Measurements from ENCODE around the gene ETNK2. TPM values are rescaled to one million over a fixed set of nuclear protein-coding genes. Genes with fewer than 3 reads are reported as not detected.

ETNK2 gene
- total and polyA plus RNA-seq, 2 of the 4 experiments (the other 2 are of a cell fraction) = 18.9 to 26.0 TPM

GRCh38 chr1:204126386-204126785, 25.5 kb downstream of the ETNK2 start:
- no peak for TF ChIP-seq CTCF (conservative IDR thresholded peaks at IDR 0.05; ENCODE audit: low read depth, low read length)
- no peak for TF ChIP-seq CEBPB (IDR thresholded peaks at IDR 0.05; ENCODE audit: low read depth, low read length)
- no peak for TF ChIP-seq RFX5 (IDR thresholded peaks at IDR 0.05; ENCODE audit: low read depth, low read length)
- TF ChIP-seq NFE2L2 (IDR thresholded peaks at IDR 0.05; ENCODE audit: low read depth, low read length) = no peak
- TF ChIP-seq MAFK (IDR thresholded peaks at IDR 0.05; ENCODE audit: low read depth, low read length) = no peak
- TF ChIP-seq CHD1 (IDR thresholded peaks at IDR 0.05; ENCODE audit: low read depth, low read length) = no peak
- no peak for TF ChIP-seq SMC3 (IDR thresholded peaks at IDR 0.05; ENCODE audit: low read depth, low read length)
- TF ChIP-seq FOS (IDR thresholded peaks at IDR 0.05; ENCODE audit: low read depth, low read length) = no peak
- no peak for TF ChIP-seq USF2 (IDR thresholded peaks at IDR 0.05; ENCODE audit: low read depth, low read length)
- no peak for TF ChIP-seq MXI1 (IDR thresholded peaks at IDR 0.05; ENCODE audit: borderline replicate concordance, low read depth, low read length)
- no peak for TF ChIP-seq POLR2A (IDR thresholded peaks at IDR 0.05; ENCODE audit: low read depth, low read length)
- TF ChIP-seq MAZ (IDR thresholded peaks at IDR 0.05; ENCODE audit: borderline replicate concordance, low read depth, low read length) = no peak
- no peak for TF ChIP-seq RCOR1 (IDR thresholded peaks at IDR 0.05; ENCODE audit: insufficient replicate concordance, low read length)
- TF ChIP-seq RAD21 (IDR thresholded peaks at IDR 0.05; ENCODE audit: low read length) = no peak
- no peak for TF ChIP-seq ELK1 (IDR thresholded peaks at IDR 0.05; ENCODE audit: borderline replicate concordance, low read depth, low read length)
- TF ChIP-seq BHLHE40 (IDR thresholded peaks at IDR 0.05; ENCODE audit: low read depth, low read length) = no peak
- H4K91ac ChIP-seq (ENCODE audit: insufficient read depth, low read depth, low read length) = no peak overlapping the region
- H3K9me3 ChIP-seq (ENCODE audit: control insufficient read depth, insufficient read depth, low read length) = no peaks in the 10 kb centered on the region
- POLR2A ChIA-PET (ENCODE audit: unreplicated experiment) = no interaction called here
- no peak overlapping the region for H2BK20ac ChIP-seq (ENCODE audit: low read depth, low read length)
- H3K79me1 ChIP-seq (ENCODE audit: low read depth in 1 of 2, low read length in 2 of 2) = no peaks in the 10 kb centered on the region
- no TSS peak for BruUV-seq (replicated peaks)
- H2BK120ac ChIP-seq (ENCODE audit: low read depth, low read length) = no peak overlapping the region
- no peak overlapping the region for H3K27ac ChIP-seq (ENCODE audit: insufficient read depth, low read length)
- no peak overlapping the region for H2AK5ac ChIP-seq (ENCODE audit: low read depth, low read length)
- H3K4ac ChIP-seq (ENCODE audit: low read depth, low read length) = no peak overlapping the region; the same call in 1 of the 2 replicates
- WGBS, 2 experiments (ENCODE audit: extremely low coverage in 2 of 2, insufficient read length in 1 of 2) = 73% methylated on average over 8 of the region's 8 CpGs; no CpG with 5 or more reads in 1 of the 2 experiments
- intact Hi-C loops (cut with micrococcal nuclease) = no loop called here
- peaks cover 8% of the 10 kb centered on the region for H3K9me1 ChIP-seq (ENCODE audit: insufficient read depth, low read length)
- H3K56ac ChIP-seq (ENCODE audit: extremely low read depth, insufficient read depth, low read length) = no peak overlapping the region
- dilution Hi-C loops (cut with HindIII; ENCODE audit: low sequenced_read_pairs, unreplicated experiment) = loop anchor here (25.0 kb wide), 1 partner anchor 264 kb away; the partner anchor contains the start of gene SNRPE
- H3K4me1 ChIP-seq (ENCODE audit: control insufficient read depth, insufficient read depth, low read length) = peaks cover 16% of the 10 kb centered on the region
- no peak overlapping the region for H2BK15ac ChIP-seq (ENCODE audit: low read depth, low read length)
- peak overlapping the region; percentile 5 for H2AFZ ChIP-seq (replicated peaks; ENCODE audit: low read length, poor library complexity)
- H4K5ac ChIP-seq (ENCODE audit: low read depth, low read length) = no peak overlapping the region
- H3K27me3 ChIP-seq (ENCODE audit: control insufficient read depth, insufficient read depth, low read length) = no peaks in the 10 kb centered on the region
- H4K20me1 ChIP-seq (ENCODE audit: insufficient read depth, low read length) = no peaks in the 10 kb centered on the region
- H3K36me3 ChIP-seq (ENCODE audit: control insufficient read depth, insufficient read depth, low read length) = peaks cover 7% of the 10 kb centered on the region
- H2AK9ac ChIP-seq (replicated peaks; ENCODE audit: low read depth, low read length, poor library complexity) = peak overlapping the region; percentile 56
- H3K18ac ChIP-seq (ENCODE audit: low read depth, low read length) = no peak overlapping the region
- H3K4me3 ChIP-seq (ENCODE audit: insufficient read depth, low read depth, low read length) = no peak overlapping the region
- no peak overlapping the region for H3K9ac ChIP-seq (ENCODE audit: low read depth, low read length)
- in situ Hi-C loops (cut with MboI; ENCODE audit: low sequenced_read_pairs) = loop anchor here (5.0 kb wide), 1 partner anchor 254 kb away; no protein-coding TSS in a partner anchor
- H3K4me2 ChIP-seq (ENCODE audit: low read depth, low read length) = no peak overlapping the region
- CTCF ChIA-PET = interaction anchor here (7.8 kb wide), 1 partner anchor 256 kb away, joined by 95 read pairs; no protein-coding TSS in a partner anchor
- H3K14ac ChIP-seq (replicated peaks; ENCODE audit: low read depth, low read length) = no peak overlapping the region
- no peak overlapping the region for H3K23ac ChIP-seq (ENCODE audit: low read depth, low read length)
- DNase-seq (no peak), ATAC-seq (ENCODE audit: low read depth) (no peak)
- no peak overlapping the region for H4K8ac ChIP-seq (ENCODE audit: low read depth in 2 of 2, low read length in 2 of 2)
- H2BK5ac ChIP-seq (ENCODE audit: low read depth, low read length, poor library complexity, severe bottlenecking) = no peak overlapping the region
